NOMO-1 treated with dmso at 0.1 percent for 144 hours (cell line): ENCODE results near the gene PRKG1.
"Not testable (repeated sequence)": the region's sequence is repeated elsewhere in the genome, so short reads cannot be mapped to it uniquely, and the experiment has no call there.

Source experiments
- DNase-seq: peaks from one replicate; lab custom pipeline; 2025; ENCODE audit not compliant: unreplicated experiment; lab: John Stamatoyannopoulos, UW

The PRKG1 gene

DNA sequence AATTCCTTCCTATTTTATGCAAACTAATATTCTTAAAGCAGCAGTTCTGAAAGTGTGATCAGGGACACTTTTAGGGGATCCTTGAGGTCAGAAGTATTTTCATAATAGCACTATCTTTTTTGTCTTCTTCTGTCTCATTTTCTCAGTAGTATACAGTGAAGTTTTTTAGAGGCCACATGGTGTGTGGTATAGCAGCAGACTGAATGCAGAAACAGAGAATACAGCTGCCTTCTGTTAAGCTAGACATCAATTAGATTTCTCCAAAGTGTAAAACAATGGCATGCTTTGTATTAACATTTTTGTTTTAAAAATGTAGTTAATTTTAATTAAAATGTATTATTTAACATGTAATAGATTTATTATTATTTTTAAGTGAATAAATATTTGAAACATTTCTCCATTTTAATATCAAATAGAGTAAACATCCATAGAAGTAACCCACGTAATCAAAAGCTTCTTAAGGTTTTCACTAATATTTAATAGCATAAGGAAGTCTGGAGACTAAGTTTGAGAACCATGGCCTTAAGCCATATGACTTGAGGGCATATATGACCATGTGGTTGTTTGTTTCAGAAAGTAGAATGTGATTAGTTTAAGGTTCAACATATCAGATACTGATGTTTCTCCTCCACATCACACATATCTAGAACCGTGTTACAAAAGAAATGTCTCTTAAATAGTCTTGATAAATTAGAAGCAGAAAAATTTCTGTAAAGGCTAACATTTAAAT, 94.0 kb downstream of the PRKG1 start:
- DNase-seq, result no peak

GRCh38 chr10:51169111-51169510, 94.8 kb downstream of the PRKG1 start:
- no peak for DNase-seq

- DNase-seq, result no peak
Observed at GRCh38 chr10:51170518-51171245, 96.4 kb downstream of the PRKG1 start.

- no peak for DNase-seq
Observed at GRCh38 chr10:51171946-51172345, 97.7 kb downstream of the PRKG1 start.

DNA sequence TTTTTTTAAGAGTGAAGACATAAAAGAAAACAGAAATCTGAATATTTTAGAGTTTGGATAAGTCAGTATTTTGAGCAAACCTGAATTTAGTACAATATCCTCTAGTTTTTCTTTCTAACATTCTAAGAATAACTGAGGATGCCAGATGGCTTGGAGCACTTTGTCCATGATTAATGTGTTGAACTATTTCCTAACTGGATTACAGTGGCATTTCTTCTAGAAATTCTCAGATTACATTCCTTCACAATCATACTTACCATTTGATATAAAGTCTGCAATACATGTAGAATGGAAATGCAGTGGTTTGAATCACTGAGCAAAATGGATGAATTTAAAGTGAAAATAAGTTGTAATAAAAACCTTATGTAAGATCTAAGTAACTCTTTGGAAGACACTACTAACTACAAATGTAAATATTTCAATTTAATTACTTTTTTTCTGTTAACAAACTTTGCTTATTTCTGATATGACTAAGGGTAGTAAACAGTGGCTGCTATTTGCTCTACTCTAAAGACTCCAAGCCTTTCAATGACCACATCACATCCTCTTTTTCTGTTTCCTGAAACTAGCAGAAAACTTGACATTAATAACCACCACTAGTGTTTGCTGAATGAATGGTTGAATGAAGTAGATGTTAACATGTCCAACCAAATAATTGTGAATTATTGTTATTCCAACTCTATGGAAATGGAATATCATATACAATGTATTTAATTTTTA, 102.8 kb downstream of the PRKG1 start:
- DNase-seq, result no peak

DNA sequence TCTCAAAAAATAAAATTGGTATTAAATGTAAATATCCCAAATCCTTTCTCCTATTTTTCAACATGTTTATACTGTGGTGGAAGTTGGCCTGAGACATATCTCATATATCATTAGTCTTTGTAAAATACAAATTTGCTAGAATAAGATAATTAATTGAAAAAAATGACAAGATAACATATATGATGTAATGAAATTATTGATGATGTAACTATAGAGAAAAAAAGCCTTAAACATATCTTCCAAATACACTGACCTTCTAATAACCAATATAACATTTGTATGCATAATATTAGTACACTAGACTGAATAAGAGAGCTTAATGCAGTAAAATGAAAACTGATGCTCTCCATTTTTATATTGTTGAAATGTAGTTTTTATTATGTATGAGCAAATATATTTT, 104.3 kb downstream of the PRKG1 start:
- no peak for DNase-seq

- no peak for DNase-seq
Observed at GRCh38 chr10:51180141-51180540, 105.9 kb downstream of the PRKG1 start.

- no peak for DNase-seq
Observed at GRCh38 chr10:51183783-51184182, 109.5 kb downstream of the PRKG1 start.

GRCh38 chr10:51186361-51186760, 112.1 kb downstream of the PRKG1 start:
- no peak for DNase-seq

DNA sequence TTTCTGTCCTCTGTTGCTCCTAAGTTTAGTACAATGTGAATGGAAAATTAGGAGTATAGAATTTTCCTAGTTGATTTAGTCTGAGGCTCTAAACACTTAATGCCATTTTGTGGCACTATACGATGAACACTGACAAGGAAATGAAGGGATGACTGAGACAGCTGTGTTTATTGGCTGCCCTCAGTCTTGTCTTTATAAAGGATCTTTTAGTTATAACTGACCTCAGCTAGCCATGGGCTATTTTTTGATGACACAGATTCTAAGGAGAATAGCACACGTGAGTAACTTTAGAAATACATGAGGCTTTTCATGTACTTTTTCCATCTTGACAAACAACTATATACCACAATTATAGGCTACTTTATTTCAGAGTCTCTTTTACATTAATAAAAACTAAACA, 113.7 kb downstream of the PRKG1 start:
- no peak for DNase-seq

- no peak for DNase-seq
Observed at GRCh38 chr10:51188866-51189265, 114.6 kb downstream of the PRKG1 start.

GRCh38 chr10:51196508-51197175, 122.4 kb downstream of the PRKG1 start:
- no peak for DNase-seq

- DNase-seq, result no peak
Observed at GRCh38 chr10:51198170-51198569, 123.9 kb downstream of the PRKG1 start.

DNA sequence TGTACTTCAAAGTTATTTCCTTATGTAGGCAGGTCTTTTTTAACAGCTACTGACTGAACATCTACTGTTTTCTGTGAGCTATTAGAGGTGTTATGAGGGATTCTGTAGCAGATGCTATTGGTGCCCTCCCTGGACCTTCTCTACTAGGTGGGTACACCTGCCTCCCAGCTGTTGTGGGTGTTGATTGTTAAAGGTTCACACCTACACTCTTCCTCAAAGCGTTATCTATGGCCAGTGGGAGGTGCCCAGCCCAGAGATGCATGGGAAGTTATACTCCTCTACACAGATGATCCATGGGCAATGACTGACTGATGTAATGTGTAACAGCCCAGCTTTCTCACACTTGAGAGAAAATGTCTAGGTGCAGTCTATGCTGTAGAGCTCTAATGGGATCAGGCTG, 127.7 kb downstream of the PRKG1 start:
- DNase-seq, result no peak

DNA sequence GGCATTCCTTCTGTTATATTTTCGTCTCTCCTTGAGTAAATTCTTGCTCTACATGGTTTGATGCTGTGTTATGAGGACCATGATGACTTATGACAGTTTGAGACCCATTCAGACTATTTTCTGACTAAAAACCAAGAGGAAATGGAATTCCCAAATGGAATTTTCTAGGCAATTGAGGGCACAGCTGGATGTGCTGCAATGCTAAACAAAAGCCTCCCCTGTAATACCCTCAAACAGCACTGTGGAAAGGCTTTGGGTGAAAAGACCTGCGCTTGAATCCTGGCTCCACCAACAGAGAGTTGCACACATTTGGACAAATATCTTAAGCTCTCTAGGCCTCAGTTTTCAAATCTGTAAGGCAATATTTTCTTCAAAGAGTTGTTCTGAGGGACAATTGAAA, 129.1 kb downstream of the PRKG1 start:
- DNase-seq, result no peak

DNA sequence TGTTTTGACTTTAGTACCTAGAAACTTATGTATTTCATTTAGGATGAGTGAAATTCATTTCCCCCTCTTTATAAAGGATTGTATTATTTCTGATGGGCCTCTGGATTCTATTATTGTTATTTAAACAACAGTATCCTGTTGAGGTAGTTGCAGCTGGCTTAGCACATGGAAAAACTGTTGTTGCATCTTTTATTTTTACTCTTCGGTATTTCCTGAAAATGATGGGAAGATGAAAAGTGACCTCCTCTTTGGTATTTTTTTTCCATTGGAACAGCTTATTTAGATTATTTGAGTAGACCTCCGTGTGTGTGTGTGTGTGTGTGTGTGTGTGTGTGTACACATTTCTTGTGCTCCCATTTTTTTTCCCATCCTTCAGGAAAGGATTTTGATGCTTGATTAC, 129.8 kb downstream of the PRKG1 start:
- DNase-seq, result no peak

GRCh38 chr10:51204701-51205100, 130.4 kb downstream of the PRKG1 start:
- DNase-seq, result no peak

GRCh38 chr10:51206500-51206899, 132.2 kb downstream of the PRKG1 start:
- no peak for DNase-seq

DNA sequence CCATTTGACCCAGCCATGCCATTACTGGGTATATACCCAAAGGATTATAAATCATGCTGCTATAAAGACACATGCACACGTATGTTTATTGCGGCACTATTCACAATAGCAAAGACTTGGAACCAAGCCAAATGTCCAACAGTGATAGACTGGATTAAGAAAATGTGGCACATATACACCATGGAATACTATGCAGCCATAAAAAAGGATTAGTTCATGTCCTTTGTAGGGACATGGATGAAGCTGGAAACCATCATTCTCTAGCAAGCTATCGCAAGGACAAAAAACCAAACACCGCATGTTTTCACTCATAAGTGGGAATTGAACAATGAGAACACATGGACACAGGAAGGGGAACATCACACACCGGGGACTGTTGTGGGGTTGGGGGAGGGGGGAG, 138.7 kb downstream of the PRKG1 start:
- DNase-seq, result not testable (repeated sequence)

GRCh38 chr10:51214207-51215196, 140.2 kb downstream of the PRKG1 start:
- DNase-seq, result no peak
